K562 (cell line): Measurements from ENCODE around the gene SLC16A1.

Experiments
- DPF2 ChIP-seq: fragments of 450-650 bp; IDR thresholded peaks from 2 replicates; pipeline ENCODE4 v1.6.1; 2016
- ELF4 ChIP-seq: fragments of 450-650 bp; formaldehyde crosslinking; IDR thresholded peaks from 2 replicates; pipeline ENCODE4 v1.4.0; 2022; ENCODE audit warnings: missing genetic modification characterization
- EP300 ChIP-seq: IDR thresholded peaks from 2 replicates; pipeline ENCODE4 v1.6.1; 2012; ENCODE audit warnings: low read length, improper control_type of control experiment
- JUN ChIP-seq, 2 experiments: sonication (generic) in 1 of 2; formaldehyde crosslinking in 1 of 2; IDR thresholded peaks; 2 replicates each; pipeline versions ENCODE4 v1.6.1 to v1.8.0; 2012 to 2022; ENCODE audit warnings: borderline replicate concordance in 2 of 2, mild to moderate bottlenecking in 2 of 2, improper control_type of control experiment in 1 of 2, low read depth in 1 of 2, low read length in 1 of 2, missing genetic modification reagents in 1 of 2
- JUNB ChIP-seq: fragments of 450-650 bp; formaldehyde crosslinking; conservative IDR thresholded peaks from 2 replicates; pipeline ENCODE4 v1.4.0; 2020; ENCODE audit warnings: mild to moderate bottlenecking
- KLF16 ChIP-seq: IDR thresholded peaks from 2 replicates; pipeline ENCODE4 v1.6.1; 2016; ENCODE audit warnings: antibody characterized with exemption
- NCOA4 ChIP-seq: fragments of 450-650 bp; IDR thresholded peaks from 2 replicates; pipeline ENCODE4 v1.6.1; 2018; ENCODE audit warnings: mild to moderate bottlenecking; ENCODE audit not compliant: partially characterized antibody
- SMAD4 ChIP-seq: fragments of 250-450 bp; sonication (Bioruptor Pico); conservative IDR thresholded peaks from 2 replicates; pipeline ENCODE4 v1.8.0; 2021; ENCODE audit warnings: inconsistent platforms, mild to moderate bottlenecking, moderate library complexity
- THRAP3 ChIP-seq: fragments of 450-650 bp; IDR thresholded peaks from 2 replicates; pipeline ENCODE4 v1.6.1; 2016; ENCODE audit warnings: mild to moderate bottlenecking, inconsistent platforms, borderline replicate concordance
- ZNF23 ChIP-seq: fragments of 250-450 bp; sonication (Bioruptor Pico); IDR thresholded peaks from 2 replicates; pipeline ENCODE4 v1.4.0; 2020; ENCODE audit warnings: mild to moderate bottlenecking
- ZSCAN32 ChIP-seq: fragments of 450-650 bp; formaldehyde crosslinking; IDR thresholded peaks from 2 replicates; pipeline ENCODE4 v1.4.0; 2020; ENCODE audit warnings: mild to moderate bottlenecking, moderate library complexity
- TF ChIP-seq, protein P1 (sequence below): fragments of 450-650 bp; IDR thresholded peaks from 2 replicates; pipeline ENCODE4 v1.6.1; 2017; ENCODE audit warnings: antibody characterized with exemption
- TF ChIP-seq, protein P2 (sequence below), 2 experiments: fragments of 450-650 bp; formaldehyde crosslinking in 1 of 2; IDR thresholded peaks; 2 replicates each; pipeline versions ENCODE4 v1.4.0 to v1.6.1; 2014 to 2020; ENCODE audit warnings: mild to moderate bottlenecking in 2 of 2, borderline replicate concordance in 1 of 2, low read depth in 1 of 2
- TF ChIP-seq, protein P3 (sequence below): sonication (generic); formaldehyde crosslinking; IDR thresholded peaks from 2 replicates; pipeline ENCODE4 v1.9.0; 2022; ENCODE audit warnings: mild to moderate bottlenecking, missing genetic modification reagents

DNA sequence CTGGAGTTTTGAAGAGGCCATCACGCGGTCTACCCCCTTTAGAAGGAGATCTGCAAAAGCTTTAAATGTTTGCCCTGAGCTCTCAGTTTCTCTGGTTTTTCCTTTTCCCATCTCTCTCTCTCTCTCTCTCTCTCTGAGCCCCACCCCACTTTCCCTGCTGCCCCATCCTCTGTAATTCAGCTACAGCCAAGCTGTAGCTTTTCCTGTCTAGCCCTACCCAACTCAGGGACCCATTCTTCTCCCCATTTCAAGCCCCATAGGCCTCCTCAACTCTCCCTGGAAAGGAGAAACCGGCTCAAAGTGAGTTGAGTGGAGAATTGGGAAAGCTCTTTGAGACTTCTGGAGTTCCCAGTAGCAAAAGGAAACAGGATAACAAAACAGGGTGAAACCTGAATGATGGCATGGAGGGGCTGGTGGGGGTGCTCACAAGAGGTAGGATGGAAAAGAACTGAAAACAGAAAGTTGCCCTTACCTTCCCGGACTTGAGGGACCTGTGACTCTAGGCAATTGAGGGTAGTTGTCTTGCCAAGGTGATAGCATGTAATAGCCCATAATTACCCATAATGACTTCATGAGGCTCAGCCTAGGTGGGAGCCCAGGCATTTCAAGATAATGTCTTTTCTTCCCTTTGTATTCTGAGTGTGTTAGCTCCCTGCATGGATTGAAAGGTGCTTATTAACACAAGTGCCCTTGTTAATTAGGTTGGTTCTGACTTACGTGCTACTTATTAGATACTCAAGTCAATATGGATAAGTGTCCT, 84.9 kb downstream of the SLC16A1 start:
- TF ChIP-seq DPF2 = no peak
- TF ChIP-seq JUN (IDR thresholded peaks at IDR 0.05; ENCODE audit: borderline replicate concordance, low read depth, low read length) = no peak
- no peak for TF ChIP-seq JUN (CRISPR knock-in tag; IDR thresholded peaks at IDR 0.05; ENCODE audit: borderline replicate concordance)
- no peak for TF ChIP-seq EP300
- no peak for TF ChIP-seq NCOA4
- TF ChIP-seq ZSCAN32 (CRISPR knock-in tag) = no peak
- TF ChIP-seq SMAD4 (CRISPR knock-in tag) = no peak
- no peak for TF ChIP-seq JUNB
- no peak for TF ChIP-seq ZNF23 (CRISPR knock-in tag)
- TF ChIP-seq, protein P1, sequence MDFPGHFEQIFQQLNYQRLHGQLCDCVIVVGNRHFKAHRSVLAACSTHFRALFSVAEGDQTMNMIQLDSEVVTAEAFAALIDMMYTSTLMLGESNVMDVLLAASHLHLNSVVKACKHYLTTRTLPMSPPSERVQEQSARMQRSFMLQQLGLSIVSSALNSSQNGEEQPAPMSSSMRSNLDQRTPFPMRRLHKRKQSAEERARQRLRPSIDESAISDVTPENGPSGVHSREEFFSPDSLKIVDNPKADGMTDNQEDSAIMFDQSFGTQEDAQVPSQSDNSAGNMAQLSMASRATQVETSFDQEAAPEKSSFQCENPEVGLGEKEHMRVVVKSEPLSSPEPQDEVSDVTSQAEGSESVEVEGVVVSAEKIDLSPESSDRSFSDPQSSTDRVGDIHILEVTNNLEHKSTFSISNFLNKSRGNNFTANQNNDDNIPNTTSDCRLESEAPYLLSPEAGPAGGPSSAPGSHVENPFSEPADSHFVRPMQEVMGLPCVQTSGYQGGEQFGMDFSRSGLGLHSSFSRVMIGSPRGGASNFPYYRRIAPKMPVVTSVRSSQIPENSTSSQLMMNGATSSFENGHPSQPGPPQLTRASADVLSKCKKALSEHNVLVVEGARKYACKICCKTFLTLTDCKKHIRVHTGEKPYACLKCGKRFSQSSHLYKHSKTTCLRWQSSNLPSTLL = no peak
- no peak for TF ChIP-seq ELF4 (CRISPR knock-in tag)
- no peak for TF ChIP-seq KLF16
- TF ChIP-seq, protein P2, sequence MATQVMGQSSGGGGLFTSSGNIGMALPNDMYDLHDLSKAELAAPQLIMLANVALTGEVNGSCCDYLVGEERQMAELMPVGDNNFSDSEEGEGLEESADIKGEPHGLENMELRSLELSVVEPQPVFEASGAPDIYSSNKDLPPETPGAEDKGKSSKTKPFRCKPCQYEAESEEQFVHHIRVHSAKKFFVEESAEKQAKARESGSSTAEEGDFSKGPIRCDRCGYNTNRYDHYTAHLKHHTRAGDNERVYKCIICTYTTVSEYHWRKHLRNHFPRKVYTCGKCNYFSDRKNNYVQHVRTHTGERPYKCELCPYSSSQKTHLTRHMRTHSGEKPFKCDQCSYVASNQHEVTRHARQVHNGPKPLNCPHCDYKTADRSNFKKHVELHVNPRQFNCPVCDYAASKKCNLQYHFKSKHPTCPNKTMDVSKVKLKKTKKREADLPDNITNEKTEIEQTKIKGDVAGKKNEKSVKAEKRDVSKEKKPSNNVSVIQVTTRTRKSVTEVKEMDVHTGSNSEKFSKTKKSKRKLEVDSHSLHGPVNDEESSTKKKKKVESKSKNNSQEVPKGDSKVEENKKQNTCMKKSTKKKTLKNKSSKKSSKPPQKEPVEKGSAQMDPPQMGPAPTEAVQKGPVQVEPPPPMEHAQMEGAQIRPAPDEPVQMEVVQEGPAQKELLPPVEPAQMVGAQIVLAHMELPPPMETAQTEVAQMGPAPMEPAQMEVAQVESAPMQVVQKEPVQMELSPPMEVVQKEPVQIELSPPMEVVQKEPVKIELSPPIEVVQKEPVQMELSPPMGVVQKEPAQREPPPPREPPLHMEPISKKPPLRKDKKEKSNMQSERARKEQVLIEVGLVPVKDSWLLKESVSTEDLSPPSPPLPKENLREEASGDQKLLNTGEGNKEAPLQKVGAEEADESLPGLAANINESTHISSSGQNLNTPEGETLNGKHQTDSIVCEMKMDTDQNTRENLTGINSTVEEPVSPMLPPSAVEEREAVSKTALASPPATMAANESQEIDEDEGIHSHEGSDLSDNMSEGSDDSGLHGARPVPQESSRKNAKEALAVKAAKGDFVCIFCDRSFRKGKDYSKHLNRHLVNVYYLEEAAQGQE (IDR thresholded peaks at IDR 0.05; ENCODE audit: borderline replicate concordance) = no peak
- TF ChIP-seq, protein P2 (CRISPR knock-in tag; IDR thresholded peaks at IDR 0.05; ENCODE audit: low read depth) = no peak
- TF ChIP-seq, protein P3, sequence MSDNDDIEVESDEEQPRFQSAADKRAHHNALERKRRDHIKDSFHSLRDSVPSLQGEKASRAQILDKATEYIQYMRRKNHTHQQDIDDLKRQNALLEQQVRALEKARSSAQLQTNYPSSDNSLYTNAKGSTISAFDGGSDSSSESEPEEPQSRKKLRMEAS (CRISPR knock-in tag) = no peak
- TF ChIP-seq THRAP3 = no peak
